ENCODE data around the gene SNX6. TPM values are rescaled to one million over a fixed set of nuclear protein-coding genes. Genes with fewer than 3 reads are reported as not detected.

Gene SNX6
- total RNA-seq, 1 experiment from 2014 or later, result 72.5 TPM

DNA sequence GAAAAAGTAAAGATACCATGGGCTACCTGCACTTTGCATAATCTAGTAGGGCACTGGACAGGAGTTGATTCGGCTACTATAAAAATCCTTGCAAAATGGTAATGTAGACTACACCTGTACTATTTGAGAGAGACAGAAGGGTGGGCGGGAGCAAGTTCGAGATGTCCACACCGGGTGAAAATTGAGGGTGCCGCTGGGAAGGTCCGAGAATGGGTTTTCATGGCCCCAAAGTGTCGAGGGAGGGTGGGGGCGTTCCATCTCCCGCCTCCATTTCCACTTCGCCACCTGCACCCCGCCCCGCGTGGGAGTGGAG lies 648 bp downstream of the SNX6 start:
- Mint-ChIP-seq H3K36me3 (ENCODE audit: insufficient read depth, unreplicated experiment) (peaks cover 16% of the 10 kb centered on the region), H3K9me3 (ENCODE audit: unreplicated experiment) (peaks cover 8% of the 10 kb centered on the region), H3K4me3 (ENCODE audit: unreplicated experiment) (peak overlapping the region; percentile 81), H3K27me3 (ENCODE audit: insufficient read depth, unreplicated experiment) (no peaks in the 10 kb centered on the region), H3K4me1 (ENCODE audit: insufficient read depth, unreplicated experiment) (peaks cover 3% of the 10 kb centered on the region), H3K27ac (ENCODE audit: low read depth, unreplicated experiment) (peak overlapping the region; percentile 93)
- TF ChIP-seq, protein P1, sequence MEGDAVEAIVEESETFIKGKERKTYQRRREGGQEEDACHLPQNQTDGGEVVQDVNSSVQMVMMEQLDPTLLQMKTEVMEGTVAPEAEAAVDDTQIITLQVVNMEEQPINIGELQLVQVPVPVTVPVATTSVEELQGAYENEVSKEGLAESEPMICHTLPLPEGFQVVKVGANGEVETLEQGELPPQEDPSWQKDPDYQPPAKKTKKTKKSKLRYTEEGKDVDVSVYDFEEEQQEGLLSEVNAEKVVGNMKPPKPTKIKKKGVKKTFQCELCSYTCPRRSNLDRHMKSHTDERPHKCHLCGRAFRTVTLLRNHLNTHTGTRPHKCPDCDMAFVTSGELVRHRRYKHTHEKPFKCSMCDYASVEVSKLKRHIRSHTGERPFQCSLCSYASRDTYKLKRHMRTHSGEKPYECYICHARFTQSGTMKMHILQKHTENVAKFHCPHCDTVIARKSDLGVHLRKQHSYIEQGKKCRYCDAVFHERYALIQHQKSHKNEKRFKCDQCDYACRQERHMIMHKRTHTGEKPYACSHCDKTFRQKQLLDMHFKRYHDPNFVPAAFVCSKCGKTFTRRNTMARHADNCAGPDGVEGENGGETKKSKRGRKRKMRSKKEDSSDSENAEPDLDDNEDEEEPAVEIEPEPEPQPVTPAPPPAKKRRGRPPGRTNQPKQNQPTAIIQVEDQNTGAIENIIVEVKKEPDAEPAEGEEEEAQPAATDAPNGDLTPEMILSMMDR (IDR thresholded peaks at IDR 0.05; ENCODE audit: unreplicated experiment), result no peak
- CTCF ChIA-PET, result no interaction called here
- intact Hi-C loops (cut with micrococcal nuclease), result no loop called here
- POLR2A ChIA-PET, result interaction anchor here (0.7 to 1.8 kb wide), 2 partner anchors 33 to 1999 kb away, joined by 3 to 6 read pairs; no protein-coding TSS in a partner anchor
- no TSS peak for BruUV-seq (replicated peaks)
- DNase-seq (ENCODE audit: unreplicated experiment), result no peak

GRCh38 chr14:34628681-34629135 lies 1.2 kb downstream of the SNX6 start:
- Mint-ChIP-seq H3K27ac (ENCODE audit: low read depth, unreplicated experiment) (peak overlapping the region; percentile 93), H3K4me3 (ENCODE audit: unreplicated experiment) (peak overlapping the region; percentile 81), H3K36me3 (ENCODE audit: insufficient read depth, unreplicated experiment) (peaks cover 16% of the 10 kb centered on the region), H3K27me3 (ENCODE audit: insufficient read depth, unreplicated experiment) (no peaks in the 10 kb centered on the region), H3K9me3 (ENCODE audit: unreplicated experiment) (peaks cover 8% of the 10 kb centered on the region), H3K4me1 (ENCODE audit: insufficient read depth, unreplicated experiment) (no peaks in the 10 kb centered on the region)
- DNase-seq (ENCODE audit: unreplicated experiment), result no peak
- no TSS peak for BruUV-seq (replicated peaks)
- CTCF ChIA-PET, result no interaction called here
- intact Hi-C loops (cut with micrococcal nuclease), result no loop called here
- POLR2A ChIA-PET, result interaction anchor here (0.7 to 1.8 kb wide), 2 partner anchors 34 to 1999 kb away, joined by 3 to 6 read pairs; no protein-coding TSS in a partner anchor
- TF ChIP-seq, protein P1 (IDR thresholded peaks at IDR 0.05; ENCODE audit: unreplicated experiment), result no peak

- ChIA-PET CTCF (no interaction called here), POLR2A (no interaction called here)
- Mint-ChIP-seq H3K36me3 (ENCODE audit: insufficient read depth, unreplicated experiment) (peaks cover 42% of the 10 kb centered on the region), H3K9me3 (ENCODE audit: unreplicated experiment) (no peaks in the 10 kb centered on the region), H3K4me3 (ENCODE audit: unreplicated experiment) (no peak overlapping the region), H3K27ac (ENCODE audit: low read depth, unreplicated experiment) (no peak overlapping the region), H3K4me1 (ENCODE audit: insufficient read depth, unreplicated experiment) (peaks cover 17% of the 10 kb centered on the region), H3K27me3 (ENCODE audit: insufficient read depth, unreplicated experiment) (no peaks in the 10 kb centered on the region)
- intact Hi-C loops (cut with micrococcal nuclease), result no loop called here
- no peak for DNase-seq (ENCODE audit: unreplicated experiment)
- no TSS peak for BruUV-seq (replicated peaks)
- TF ChIP-seq, protein P1 (IDR thresholded peaks at IDR 0.05; ENCODE audit: unreplicated experiment), result no peak
Observed at GRCh38 chr14:34623506-34623905, 6.4 kb downstream of the SNX6 start.

- DNase-seq (ENCODE audit: unreplicated experiment), result no peak
- CTCF ChIA-PET, result interaction anchor here (0.6 kb wide), 1 partner anchor 95 kb away, joined by 3 read pairs; no protein-coding TSS in a partner anchor
- TF ChIP-seq, protein P1 (IDR thresholded peaks at IDR 0.05; ENCODE audit: unreplicated experiment), result no peak
- Mint-ChIP-seq H3K4me3 (ENCODE audit: unreplicated experiment) (no peak overlapping the region), H3K9me3 (ENCODE audit: unreplicated experiment) (no peaks in the 10 kb centered on the region), H3K36me3 (ENCODE audit: insufficient read depth, unreplicated experiment) (peaks cover 55% of the 10 kb centered on the region), H3K27me3 (ENCODE audit: insufficient read depth, unreplicated experiment) (no peaks in the 10 kb centered on the region), H3K4me1 (ENCODE audit: insufficient read depth, unreplicated experiment) (peaks cover 17% of the 10 kb centered on the region), H3K27ac (ENCODE audit: low read depth, unreplicated experiment) (no peak overlapping the region)
- intact Hi-C loops (cut with micrococcal nuclease), result no loop called here
- POLR2A ChIA-PET, result no interaction called here
- no TSS peak for BruUV-seq (replicated peaks)
Observed at GRCh38 chr14:34620839-34621238, 9.1 kb downstream of the SNX6 start.

All from MCF 10A (cell line).